ENCODE data around the gene OBSCN.

The OBSCN gene

GRCh38 chr1:228373004-228373680 lies 165.3 kb downstream of the OBSCN start:
- TF ChIP-seq REST (IDR thresholded peaks at IDR 0.05; ENCODE audit: insufficient replicate concordance, low read depth) (no peak), GABPA (IDR thresholded peaks at IDR 0.05; ENCODE audit: low read depth) (no peak), CTCF (IDR thresholded peaks at IDR 0.05; ENCODE audit: insufficient read depth, low read length) (no peak), POLR2AphosphoS5 (IDR thresholded peaks at IDR 0.05; ENCODE audit: low read depth) (no peak), SPI1 (IDR thresholded peaks at IDR 0.05; ENCODE audit: borderline replicate concordance, low read depth) (no peak)
- no peak overlapping the region for H3K4me3 ChIP-seq (replicated peaks; ENCODE audit: insufficient read depth, low read length)
- peaks cover 6% of the 10 kb centered on the region for H3K27me3 ChIP-seq (ENCODE audit: insufficient read depth, poor library complexity, severe bottlenecking)
- DNase-seq (ENCODE audit: low read depth in 1 of 2, low spot score in 1 of 2) = no peak
- no peak overlapping the region for H3K27ac ChIP-seq (replicated peaks)

GRCh38 chr1:228373681-228374571 lies 166.1 kb downstream of the OBSCN start:
- Histone ChIP-seq H3K27ac (replicated peaks) (no peak overlapping the region), H3K27me3 (ENCODE audit: insufficient read depth, poor library complexity, severe bottlenecking) (peaks cover 11% of the 10 kb centered on the region), H3K4me3 (replicated peaks; ENCODE audit: insufficient read depth, low read length) (no peak overlapping the region)
- TF ChIP-seq REST (IDR thresholded peaks at IDR 0.05; ENCODE audit: insufficient replicate concordance, low read depth) (no peak), SPI1 (IDR thresholded peaks at IDR 0.05; ENCODE audit: borderline replicate concordance, low read depth) (no peak), GABPA (IDR thresholded peaks at IDR 0.05; ENCODE audit: low read depth) (no peak), CTCF (IDR thresholded peaks at IDR 0.05; ENCODE audit: insufficient read depth, low read length) (no peak), POLR2AphosphoS5 (IDR thresholded peaks at IDR 0.05; ENCODE audit: low read depth) (no peak)
- no peak for DNase-seq (ENCODE audit: low read depth in 1 of 2, low spot score in 1 of 2)

- H3K4me3 ChIP-seq (replicated peaks; ENCODE audit: insufficient read depth, low read length) = no peak overlapping the region
- H3K27ac ChIP-seq (replicated peaks) = no peak overlapping the region
- H3K27me3 ChIP-seq (ENCODE audit: insufficient read depth, poor library complexity, severe bottlenecking) = peaks cover 21% of the 10 kb centered on the region
- TF ChIP-seq POLR2AphosphoS5 (IDR thresholded peaks at IDR 0.05; ENCODE audit: low read depth) (no peak), GABPA (IDR thresholded peaks at IDR 0.05; ENCODE audit: low read depth) (no peak), REST (IDR thresholded peaks at IDR 0.05; ENCODE audit: insufficient replicate concordance, low read depth) (no peak), CTCF (IDR thresholded peaks at IDR 0.05; ENCODE audit: insufficient read depth, low read length) (no peak), SPI1 (IDR thresholded peaks at IDR 0.05; ENCODE audit: borderline replicate concordance, low read depth) (no peak)
- DNase-seq (ENCODE audit: low read depth in 1 of 2, low spot score in 1 of 2) = no peak
Measured at GRCh38 chr1:228374711-228375577, 167.1 kb downstream of the OBSCN start.

Data from HL-60 (cell line).